NCI-H748 (cell line): ENCODE data around the gene PPP1R15B.
"Not testable (repeated sequence)": the region's sequence is repeated elsewhere in the genome, so short reads cannot be mapped to it uniquely, and the experiment has no call there.

ENCODE experiments used
- DNase-seq: peaks from one replicate; lab custom pipeline; 2025; ENCODE audit not compliant: unreplicated experiment; lab: John Stamatoyannopoulos, UW

PPP1R15B gene

DNA sequence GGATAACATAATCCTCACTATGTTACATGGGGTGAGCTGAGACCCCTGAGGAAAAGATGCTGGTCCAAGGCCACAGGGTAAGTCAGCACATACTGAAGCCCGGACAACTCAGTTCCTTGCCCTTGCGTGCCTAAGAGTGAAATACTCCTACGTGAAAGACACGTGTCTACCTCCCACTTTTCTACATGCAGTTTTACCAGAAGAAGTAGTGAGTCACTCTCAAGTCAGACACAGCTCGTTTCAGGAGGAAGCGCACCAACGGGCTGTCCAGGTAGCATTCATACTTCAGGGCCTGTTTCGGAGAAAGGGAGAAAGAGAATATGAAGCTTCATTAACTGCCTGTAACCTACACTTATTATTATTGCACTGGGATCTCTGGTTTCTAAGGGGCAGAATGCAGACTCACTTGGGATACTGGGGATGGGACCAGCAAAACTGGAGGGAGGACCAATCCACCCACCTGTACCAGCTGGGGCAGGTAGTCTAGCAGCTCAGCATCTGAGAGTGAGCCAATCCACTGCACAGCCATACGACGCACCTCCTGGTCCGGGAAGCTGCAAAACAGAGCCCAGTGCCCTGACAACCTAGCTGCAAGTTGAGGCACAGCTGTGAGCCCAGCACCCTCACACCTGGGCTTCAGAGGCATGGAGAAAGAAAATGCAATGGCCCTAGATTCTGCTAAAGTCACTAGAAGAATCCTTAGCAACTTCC is 32.4 kb upstream of the PPP1R15B start:
- DNase-seq, result no peak

DNA sequence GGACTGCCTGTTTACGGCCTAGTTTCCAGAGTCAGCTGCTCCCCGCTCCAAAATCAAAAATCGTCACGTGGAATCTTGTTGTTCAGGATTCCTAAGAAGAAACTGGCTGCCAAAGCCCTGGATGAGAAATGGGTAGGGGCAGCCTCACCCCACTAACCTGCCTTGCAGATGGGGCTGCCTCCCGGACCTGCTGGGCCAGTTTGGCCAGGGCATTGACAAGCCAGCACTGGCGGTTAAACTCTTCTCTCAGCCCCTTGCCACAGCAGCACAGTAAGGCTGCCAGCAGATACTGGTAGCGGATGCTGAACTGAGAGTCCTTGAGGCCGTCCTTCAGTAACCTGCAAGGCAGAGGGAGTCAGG is 31.6 kb upstream of the PPP1R15B start:
- DNase-seq, result no peak

DNA sequence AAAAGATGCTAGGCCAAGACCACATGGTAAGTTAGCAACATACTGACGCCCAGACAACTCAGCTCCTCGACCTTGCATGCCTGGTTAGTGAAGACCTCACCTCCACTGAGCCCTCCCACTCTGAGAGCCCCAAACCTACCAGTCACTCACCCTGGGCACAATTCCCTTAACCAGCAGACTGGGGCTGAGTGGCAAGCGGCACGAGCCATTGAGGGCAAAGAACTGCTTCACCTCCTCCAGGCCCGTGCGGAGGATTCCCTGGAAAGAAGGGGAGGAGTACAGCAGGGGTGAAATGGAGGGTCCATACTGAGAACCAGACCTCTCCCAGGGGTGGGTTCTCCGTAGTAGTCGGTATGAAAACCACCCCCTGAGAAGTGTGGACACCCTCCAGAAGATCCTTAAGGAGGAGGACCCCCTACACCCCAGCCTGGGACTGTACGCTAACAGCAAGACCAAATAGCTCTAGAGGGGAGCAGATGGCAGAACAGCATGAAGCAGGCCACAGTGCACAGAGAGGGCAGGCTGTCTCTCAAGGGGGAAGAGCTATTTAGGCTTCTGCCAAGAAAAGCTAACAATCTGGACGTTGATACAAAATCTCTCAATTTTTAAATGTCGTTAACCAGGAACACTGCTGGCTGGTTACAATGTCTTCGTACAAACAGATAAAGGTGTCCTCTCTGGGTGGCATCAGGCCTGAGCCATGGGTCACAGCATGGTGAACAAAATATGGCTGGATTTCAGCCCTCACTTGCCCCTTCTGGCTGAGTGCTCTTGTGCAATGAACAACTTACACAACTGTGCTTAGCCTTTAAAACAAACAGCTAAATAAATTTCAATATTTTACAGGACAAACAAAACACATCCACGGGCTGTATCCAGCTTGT is 31.0 kb upstream of the PPP1R15B start:
- DNase-seq, result no peak

DNA sequence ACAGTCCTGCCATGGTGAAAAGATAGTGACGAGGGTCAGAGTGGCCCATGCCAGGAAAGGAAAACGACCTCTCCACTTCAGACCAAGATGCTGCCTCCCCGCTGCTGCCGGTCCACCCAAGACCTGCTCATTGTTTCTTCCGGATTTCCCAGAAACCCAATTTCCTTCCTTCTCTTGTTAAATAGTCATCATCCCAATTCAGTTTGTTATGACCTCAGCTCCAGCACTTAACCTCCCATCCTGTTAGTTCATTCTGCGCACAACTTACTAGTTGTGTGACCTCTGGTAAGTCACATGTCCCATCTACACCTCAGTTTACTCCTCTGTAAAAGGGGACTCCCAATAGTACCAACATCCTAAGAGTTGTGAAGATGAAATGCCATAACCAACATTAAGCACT is 29.9 kb upstream of the PPP1R15B start:
- no peak for DNase-seq

DNA sequence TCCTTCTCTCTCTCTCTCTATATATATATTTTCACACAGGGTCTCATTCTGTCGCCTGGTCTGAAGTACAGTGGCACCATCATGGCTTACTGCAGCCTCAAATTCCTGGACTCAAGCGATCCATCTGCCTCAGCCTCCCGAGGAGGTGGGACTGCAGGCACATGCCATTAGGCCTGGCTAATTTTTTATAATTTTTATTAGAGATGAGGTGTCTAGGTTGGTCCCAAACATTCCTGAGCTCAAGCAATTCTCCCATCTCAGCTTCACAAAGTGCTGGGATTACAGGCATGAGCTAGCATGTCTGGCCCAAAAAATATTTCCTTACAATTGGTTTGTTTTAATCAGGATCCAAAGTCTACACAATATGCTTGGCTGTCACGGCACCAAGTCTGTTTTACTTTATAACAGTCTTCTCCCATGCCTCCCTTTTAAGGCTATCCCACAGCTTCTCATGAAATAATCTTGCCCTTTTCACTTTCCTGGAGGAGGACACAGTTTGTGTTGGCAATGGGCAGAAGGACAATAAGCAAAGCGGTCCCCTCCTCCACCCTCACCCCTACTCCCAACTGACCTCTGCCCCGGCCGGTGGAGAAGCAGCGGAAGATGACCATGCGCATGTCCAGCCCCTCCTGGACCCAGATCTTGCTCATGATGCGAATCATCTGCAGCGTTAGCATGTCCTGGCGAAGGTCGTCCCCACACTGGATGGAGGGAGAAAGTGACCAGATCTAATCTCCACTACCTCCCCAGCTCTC is 28.2 kb upstream of the PPP1R15B start:
- no peak for DNase-seq

DNA sequence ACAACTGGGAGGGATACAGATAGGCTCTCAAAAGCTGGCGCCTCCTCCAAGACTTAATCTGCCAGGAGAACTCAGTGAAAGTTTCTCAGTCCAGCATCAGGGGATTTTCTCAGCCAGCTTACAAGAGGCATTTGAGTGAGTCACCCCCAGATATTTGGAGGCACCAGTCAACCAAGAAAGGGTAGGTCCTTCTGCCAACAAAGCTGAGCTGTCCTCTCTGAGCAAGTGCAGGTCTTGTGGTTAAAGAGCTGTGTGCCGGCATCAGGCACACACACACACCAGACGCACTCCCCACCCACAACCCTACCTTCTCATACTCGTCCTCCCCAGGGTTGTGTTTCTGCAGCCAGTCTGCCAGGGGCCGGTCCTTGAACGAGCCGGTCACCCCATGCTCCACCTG is 27.0 kb upstream of the PPP1R15B start:
- DNase-seq, result no peak

DNA sequence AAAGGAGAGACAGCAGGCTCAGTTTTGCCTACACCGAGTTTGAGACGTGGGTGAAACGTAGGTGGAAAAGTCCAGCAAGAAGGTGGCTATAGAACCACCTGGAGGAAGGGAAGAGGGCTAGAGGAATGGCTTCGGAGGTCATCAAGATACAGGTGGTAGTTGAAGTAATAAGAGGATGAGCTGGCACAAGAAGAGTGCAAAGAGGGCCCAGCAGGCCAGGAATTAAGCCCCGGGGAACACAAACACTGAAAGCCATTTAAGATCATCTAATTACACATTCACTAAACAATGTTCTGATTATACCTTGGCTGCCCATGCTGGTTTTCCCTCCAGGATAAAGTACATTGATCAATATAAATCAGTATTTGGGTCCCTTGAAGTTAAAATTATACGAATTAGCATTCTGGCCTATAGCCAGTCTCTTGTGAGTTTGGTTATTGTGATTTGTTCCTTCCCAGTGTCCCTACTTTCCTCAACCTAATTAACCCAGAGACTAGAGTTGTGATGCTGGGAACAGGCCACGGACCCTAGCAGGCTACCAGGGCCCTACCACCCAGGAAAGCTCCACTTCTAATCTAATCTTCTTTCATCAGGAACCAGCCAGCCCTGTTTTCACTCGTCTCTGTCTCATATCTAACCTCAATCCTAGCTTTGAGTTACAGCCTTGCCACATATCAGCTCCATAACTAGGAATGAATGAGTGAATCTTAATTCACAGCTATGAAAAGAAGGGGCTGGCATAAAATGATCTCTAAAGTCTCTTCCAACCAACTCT is 26.4 kb upstream of the PPP1R15B start:
- DNase-seq, result peak; percentile 9

DNA sequence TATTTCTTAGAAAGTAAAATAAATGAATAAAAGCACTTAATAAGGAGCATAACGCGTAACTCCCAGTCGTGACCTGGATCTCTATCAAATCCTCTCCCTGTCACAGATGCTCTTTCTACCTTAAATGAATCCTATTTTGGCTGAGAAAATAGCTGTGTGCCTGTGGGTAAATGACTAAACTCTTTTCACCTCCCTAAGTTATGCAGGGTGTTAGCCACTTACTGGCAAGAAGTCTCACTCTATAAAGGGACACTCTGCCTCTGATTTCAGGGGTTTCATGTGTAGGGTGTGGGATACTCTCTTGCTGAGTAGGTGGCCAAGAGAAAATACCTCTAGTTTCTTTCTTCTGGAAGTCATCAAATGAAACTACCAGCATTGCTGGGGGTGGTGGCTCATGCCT is 24.3 kb upstream of the PPP1R15B start:
- no peak for DNase-seq

DNA sequence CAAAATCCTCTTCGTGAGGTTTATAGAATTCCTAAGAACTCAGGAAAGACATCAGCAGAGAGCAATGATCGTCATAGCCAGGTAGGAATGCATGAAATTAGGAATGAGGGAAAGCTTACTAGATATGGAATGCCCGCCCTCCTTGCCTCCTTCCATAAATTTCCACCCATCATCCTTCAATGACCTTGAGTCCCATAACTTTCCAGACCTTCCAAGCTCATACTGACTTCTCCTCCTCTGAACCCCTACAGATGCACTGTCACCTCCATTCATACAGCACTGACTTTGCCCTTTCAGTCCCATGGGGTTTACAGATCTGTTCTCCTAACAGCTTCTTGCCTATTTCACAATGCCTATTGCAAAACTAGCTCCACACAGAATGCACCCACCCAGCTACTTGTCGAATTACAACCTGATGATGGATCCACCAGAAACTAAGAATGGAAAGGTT is 23.8 kb upstream of the PPP1R15B start:
- DNase-seq, result no peak

DNA sequence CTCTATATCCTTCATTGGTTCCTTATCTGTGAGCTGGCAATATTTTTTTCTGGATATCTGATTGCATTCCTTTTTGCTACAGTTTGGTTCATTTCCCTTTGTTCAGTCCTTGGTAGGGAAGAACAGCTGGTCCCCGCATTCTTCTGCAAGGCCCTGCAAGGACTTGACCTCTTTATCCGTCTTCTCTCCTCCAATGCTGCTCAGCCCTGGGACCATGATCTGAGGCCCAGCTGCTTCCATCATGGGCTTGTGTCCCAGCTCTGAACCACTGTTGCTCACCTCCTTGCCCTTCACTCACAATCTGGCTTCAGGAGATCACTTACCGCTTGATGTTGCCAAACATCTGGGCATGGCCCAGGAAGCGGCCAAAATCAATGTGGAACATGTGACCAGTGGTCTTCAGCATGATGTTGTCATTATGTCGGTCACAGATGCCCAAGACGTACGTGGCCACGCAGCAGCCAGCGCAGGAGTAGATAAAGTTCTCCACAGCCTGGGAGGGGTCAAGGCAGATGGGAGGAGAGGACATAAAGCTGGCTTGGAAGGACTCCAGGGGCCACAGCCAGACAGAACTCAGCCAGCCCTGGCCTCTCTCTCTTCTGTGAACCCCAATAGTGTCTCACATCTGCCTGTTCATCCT is 22.6 kb upstream of the PPP1R15B start:
- no peak for DNase-seq

DNA sequence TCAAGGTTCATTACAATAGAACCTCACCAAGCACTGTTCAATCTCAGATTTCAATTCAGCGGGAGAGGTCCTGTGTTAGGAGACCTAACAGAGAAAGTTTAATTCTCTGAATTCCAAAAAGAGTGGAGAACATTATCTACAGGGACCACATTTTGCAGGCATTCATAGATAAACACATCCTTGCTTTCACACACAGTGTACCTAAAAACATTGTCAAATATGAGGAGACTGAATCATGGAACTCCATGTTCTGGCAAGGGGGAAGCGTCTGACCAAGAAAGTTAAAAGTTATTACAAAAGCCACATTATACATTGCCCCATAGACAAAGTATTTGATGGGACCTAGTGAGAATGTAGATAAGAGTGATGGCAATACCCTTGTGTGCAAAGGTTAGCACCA is 21.1 kb upstream of the PPP1R15B start:
- DNase-seq, result no peak

DNA sequence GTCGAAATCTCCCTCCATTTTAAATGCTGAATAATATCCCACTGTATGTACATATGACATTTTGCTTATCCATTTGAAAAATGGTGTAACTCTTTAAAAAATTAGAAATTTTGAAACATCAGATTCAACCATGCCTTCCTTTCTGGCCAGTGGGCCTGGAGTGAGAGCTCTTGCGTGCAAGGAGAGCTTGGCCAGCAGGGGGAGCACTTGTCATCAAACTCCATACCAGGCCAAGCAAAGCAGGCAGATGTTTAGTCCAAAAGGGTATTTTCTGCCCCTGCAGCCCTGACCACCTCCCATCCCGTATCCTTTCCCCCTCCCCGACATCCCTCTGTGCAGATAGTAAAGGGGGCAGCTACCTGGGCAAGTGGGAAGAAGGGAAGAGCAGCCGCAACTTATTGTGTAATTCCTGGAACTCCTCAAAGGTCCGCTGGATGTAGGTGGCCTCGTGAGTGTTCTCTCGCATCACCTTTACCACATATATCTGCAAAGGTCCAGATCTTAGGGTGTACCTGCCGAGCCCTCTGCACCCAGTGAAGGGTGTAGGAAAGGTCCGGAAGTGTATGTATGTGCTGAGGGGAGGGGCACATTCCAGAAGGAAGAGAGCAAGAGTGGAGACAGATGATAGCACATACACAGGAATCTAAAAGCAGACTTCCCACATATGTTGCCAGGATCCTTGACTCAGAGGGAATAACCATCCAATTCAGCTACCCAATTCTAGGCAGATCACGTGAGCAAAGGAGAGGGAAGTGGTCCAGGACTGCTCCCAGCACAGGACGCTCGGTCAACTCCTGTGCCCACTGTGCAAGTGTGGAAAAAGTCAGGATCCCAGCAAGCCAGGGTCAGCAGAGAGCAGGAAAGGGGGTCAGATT is 19.9 kb upstream of the PPP1R15B start:
- peak; percentile 47 for DNase-seq

DNA sequence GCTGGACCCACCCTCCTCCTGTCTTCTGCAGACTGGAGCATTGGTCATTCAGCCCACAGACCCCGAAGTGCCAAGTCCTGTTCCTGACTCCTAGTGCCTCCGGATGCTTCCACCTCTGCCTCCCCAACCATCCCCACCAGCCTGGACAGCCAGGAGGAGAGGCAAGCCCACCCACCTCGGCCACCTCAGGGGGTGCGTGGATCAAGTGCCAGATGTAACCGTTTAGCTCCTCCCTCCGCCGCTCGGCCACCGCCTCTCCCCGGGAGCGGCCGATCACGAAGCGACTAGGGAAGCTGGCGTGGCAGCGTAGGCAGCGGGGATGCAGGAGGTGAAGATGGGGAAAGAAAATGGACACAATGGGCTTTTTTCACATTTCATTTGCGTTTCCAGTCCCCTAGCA is 18.1 kb upstream of the PPP1R15B start:
- no peak for DNase-seq

DNA sequence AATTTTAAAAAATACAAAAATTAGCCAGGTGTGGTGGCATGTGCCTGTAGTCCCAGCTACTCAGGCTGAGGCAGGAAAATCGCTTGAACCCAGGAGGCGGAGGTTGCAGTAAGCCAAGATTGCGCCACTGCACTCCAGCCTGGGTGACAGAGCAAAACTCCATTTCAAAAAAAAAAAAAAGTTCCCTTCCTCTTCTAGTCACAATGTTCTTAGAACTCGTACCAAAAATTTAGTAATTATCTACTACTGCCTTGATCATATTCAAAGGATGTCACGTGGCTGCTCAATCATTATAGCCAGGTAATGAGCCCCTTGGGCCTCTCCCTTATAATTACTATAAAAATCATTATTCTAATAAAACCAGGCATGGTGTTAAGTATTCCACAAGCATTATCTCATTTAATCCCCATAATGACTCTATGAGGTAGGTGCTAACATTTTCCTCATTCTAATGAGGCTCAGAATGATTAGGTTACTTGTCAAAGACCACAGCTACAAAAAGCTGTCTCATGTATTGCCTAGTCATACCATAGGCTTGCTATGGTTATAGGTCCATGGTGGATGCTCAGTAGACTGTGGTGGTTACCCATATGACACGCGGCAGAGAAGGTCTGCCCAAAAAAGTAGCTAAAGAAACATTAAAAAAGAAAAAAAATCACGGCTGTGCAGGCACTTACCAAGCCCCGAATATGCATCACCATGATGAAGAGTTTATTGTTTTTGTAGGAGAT is 15.5 kb upstream of the PPP1R15B start:
- no peak for DNase-seq

DNA sequence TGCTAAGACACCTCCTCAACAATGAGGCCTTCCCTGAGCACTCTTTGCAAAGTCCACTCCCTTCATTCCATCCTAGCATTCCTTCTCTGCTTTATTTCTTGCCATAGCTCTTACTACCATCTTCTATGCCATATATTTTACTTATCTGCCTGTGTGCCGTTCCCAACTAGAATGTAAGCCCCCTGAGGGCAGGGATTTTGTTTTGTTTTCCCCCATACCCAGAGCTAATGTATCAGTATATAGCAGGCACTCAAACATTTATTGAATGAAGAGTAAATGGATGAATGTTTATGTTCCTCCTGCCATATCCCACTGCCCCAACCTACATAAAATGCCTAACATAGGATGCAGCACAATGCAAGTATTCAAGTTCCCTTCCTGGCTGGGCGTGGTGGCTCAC is 14.9 kb upstream of the PPP1R15B start:
- no peak for DNase-seq

DNA sequence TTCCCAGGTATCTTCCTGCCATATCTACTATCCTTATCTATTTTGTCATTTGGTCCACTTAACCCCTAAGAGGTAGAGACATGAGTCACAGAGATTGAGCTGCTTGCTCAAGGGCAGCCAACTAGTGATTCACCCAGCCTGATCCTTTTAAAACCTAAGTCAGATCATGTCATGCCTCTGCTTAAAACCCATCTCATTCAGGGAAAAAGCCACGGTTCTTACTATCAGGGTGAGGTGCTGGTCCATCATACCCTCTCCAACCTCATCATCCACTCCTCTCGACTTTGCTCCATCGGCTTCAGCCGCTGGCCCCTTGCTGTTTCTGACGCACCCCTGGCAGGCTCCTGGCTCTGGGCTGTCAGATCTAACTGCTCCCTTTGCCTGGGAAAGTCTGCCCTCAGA is 14.4 kb upstream of the PPP1R15B start:
- DNase-seq, result no peak

DNA sequence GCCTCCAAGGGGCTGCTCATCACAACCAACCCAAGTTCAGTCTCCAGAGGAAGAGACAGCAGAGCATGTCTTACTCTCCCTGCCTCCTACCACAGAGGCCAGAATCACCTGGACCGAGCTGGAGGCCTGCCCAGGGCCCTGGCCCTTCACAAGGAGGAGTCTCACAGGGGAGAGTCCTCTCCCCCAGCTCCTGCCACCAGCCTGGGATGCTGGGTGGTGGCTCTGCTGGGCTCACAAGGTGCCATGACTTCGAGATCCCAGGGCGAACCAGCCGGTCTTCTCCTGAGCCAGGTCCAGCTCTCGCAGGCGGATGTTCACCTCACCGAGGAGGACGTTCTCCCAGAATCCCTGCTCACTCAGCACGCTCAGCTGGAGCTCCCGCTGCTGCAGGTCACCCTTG is 13.0 kb upstream of the PPP1R15B start:
- no peak for DNase-seq

DNA sequence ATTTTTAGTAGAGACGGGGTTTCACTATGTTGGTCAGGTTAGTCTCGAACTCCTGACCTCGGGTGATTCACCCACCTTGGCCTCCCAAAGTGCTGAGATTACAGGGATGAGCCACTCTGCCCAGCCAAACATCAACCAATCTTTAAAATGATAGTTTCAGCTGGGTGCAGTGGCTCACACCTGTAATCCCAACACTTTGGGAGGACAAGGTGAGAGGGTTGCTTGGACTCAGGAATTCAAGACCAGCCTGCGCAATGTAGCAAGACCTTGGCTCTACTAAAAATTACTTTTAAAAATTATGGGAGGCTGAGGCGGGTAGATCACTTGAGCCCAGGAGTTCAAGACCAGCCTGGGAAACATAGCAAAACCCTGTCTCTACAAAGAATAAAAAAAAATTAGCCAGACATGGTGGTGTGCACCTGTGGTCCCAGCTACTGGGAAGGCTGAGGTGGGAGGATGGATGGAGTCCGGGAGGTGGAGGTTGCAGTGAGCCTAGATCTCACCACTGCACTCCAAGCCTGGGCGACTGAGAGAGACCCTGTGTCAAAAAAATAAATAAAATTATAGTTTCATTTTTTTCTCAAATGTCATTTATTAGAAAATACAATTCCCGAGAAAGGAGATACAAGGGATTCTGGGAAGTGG is 10.6 kb upstream of the PPP1R15B start:
- DNase-seq, result not testable (repeated sequence)
